HCT116 (cell line): Measurements from ENCODE around the gene APOD. TPM values are rescaled to one million over a fixed set of nuclear protein-coding genes. Genes with fewer than 3 reads are reported as not detected.

Experiments
- ATAC-seq: fragments of 200-7000 bp; cut with Tn5 transposase; 2 replicates; pipeline ENCODE4 v1.9.1; 2020; ENCODE audit warnings: mild to moderate bottlenecking, moderate library complexity
- BruUV-seq: library from RNA; stranded (reverse); fragments of 400-500 nt; replicated peaks from 2 replicates; lab custom pipeline; 2021; lab: Mats Ljungman, UMichigan
- CTCF ChIA-PET: fragments of 300-600 bp; sonication (Branson Sonifier 250); formaldehyde crosslinking; loops from one replicate; lab custom pipeline; 2021; ENCODE audit warnings: antibody characterized with exemption; lab: Charles Lee
- POLR2A ChIA-PET: fragments of 300-600, 350-600 bp; sonication (Branson Sonifier 250); formaldehyde crosslinking; loops from one replicate; lab custom pipeline; 2021; ENCODE audit warnings: antibody characterized with exemption; lab: Charles Lee
- RAD21 ChIA-PET, 2 experiments: fragments of 300-600 bp; sonication (Branson Sonifier 250); formaldehyde crosslinking; loops; one replicate each; lab custom pipeline; 2023; ENCODE audit warnings: low total read pairs in 2 of 2; ENCODE audit not compliant: uncharacterized antibody in 2 of 2, unreplicated experiment in 2 of 2, low non-redundant PET in 1 of 2; lab: Charles Lee
- DNase-seq: peaks from one replicate; pipeline ENCODE4 v3.0.0-alpha.2; 2010; ENCODE audit warnings: low read depth, low spot score
- H2AFZ ChIP-seq: fragments of 200-600 bp; shearing (Covaris generic), sonication (generic); 2 replicates; pipeline ENCODE4 v1.6.1; 2017; ENCODE audit warnings: low read depth, mixed run types, mixed read lengths, antibody characterized with exemption, low read length; ENCODE audit not compliant: poor library complexity, severe bottlenecking
- H3K27ac ChIP-seq: 2 replicates; pipeline ENCODE4 v1.5.1; 2012; ENCODE audit warnings: low read depth, low read length
- H3K27me3 ChIP-seq: fragments of 200-600 bp; sonication (generic); 2 replicates; pipeline ENCODE4 v1.6.1; 2016; ENCODE audit warnings: mixed run types, low read length, mixed read lengths; ENCODE audit not compliant: insufficient read depth
- H3K36me3 ChIP-seq, 2 experiments: fragments of 200-500 bp in 1 of 2; fragments of 200-600 bp in 1 of 2; sonication (Bioruptor generic) in 1 of 2; sonication (generic) in 1 of 2; 2 replicates each; pipeline versions ENCODE4 v1.5.1 to v1.6.1; 2014 to 2016; ENCODE audit warnings: low read length in 2 of 2, inconsistent platforms in 1 of 2, mixed read lengths in 1 of 2, mixed run types in 1 of 2; ENCODE audit not compliant: insufficient read depth in 2 of 2, control insufficient read depth in 1 of 2
- H3K4me1 ChIP-seq, 2 experiments: fragments of 200-600 bp in 1 of 2; sonication (generic) in 1 of 2; 2 replicates each; pipeline versions ENCODE4 v1.5.1 to v1.6.1; 2012 to 2017; ENCODE audit warnings: low read length in 2 of 2, inconsistent platforms in 1 of 2, mild to moderate bottlenecking in 1 of 2, mixed read lengths in 1 of 2, mixed run types in 1 of 2, moderate library complexity in 1 of 2; ENCODE audit not compliant: insufficient read depth in 2 of 2, control insufficient read depth in 1 of 2
- H3K4me2 ChIP-seq: fragments of 200-600 bp; sonication (generic); 2 replicates; pipeline ENCODE4 v1.6.1; 2017; ENCODE audit warnings: mixed run types, low read length, mixed read lengths
- H3K4me3 ChIP-seq, 2 experiments: fragments of 200-600 bp in 1 of 2; sonication (generic) in 1 of 2; replicated peaks in 1 of 2; 2 replicates each; pipeline ENCODE4 v1.5.1; 2011 to 2016; ENCODE audit warnings: low read length in 2 of 2, control low read depth in 1 of 2, low read depth in 1 of 2, mild to moderate bottlenecking in 1 of 2, mixed read lengths in 1 of 2, mixed run types in 1 of 2
- H3K79me2 ChIP-seq: fragments of 200-600 bp; sonication (generic); 2 replicates; pipeline ENCODE4 v1.6.1; 2017; ENCODE audit warnings: mild to moderate bottlenecking, mixed run types, low read length, moderate library complexity, mixed read lengths; ENCODE audit not compliant: insufficient read depth
- H3K9ac ChIP-seq: fragments of 200-600 bp; sonication (generic); 2 replicates; pipeline ENCODE4 v1.6.1; 2016; ENCODE audit warnings: low read length, mixed read lengths
- H3K9me2 ChIP-seq: fragments of 200-600 bp; sonication (generic), shearing (Covaris generic); 2 replicates; pipeline ENCODE4 v1.6.1; 2017; ENCODE audit warnings: mixed run types, mild to moderate bottlenecking, moderate library complexity; ENCODE audit not compliant: insufficient read depth
- H3K9me3 ChIP-seq, 2 experiments: fragments of 200-500 bp in 1 of 2; fragments of 200-600 bp in 1 of 2; sonication (Bioruptor generic) in 1 of 2; sonication (generic) in 1 of 2; 2 replicates each; pipeline ENCODE4 v1.6.1; 2014 to 2017; ENCODE audit warnings: low read length in 2 of 2, mixed read lengths in 2 of 2, inconsistent platforms in 1 of 2, low read depth in 1 of 2, mild to moderate bottlenecking in 1 of 2, mixed run types in 1 of 2, moderate library complexity in 1 of 2; ENCODE audit not compliant: control insufficient read depth in 1 of 2, insufficient read depth in 1 of 2
- H4K20me1 ChIP-seq: fragments of 200-600 bp; sonication (generic), shearing (Covaris generic); 2 replicates; pipeline ENCODE4 v1.6.1; 2017; ENCODE audit warnings: mixed run types, mild to moderate bottlenecking, moderate library complexity; ENCODE audit not compliant: insufficient read depth
- ATF3 ChIP-seq: IDR thresholded peaks from 2 replicates; pipeline ENCODE4 v1.6.1; 2012
- CBX3 ChIP-seq: IDR thresholded peaks from 2 replicates; pipeline ENCODE4 v1.6.1; 2012; ENCODE audit warnings: low read depth
- CEBPB ChIP-seq: IDR thresholded peaks from 2 replicates; pipeline ENCODE4 v1.6.1; 2012; ENCODE audit warnings: low read depth
- EGR1 ChIP-seq: IDR thresholded peaks from 2 replicates; pipeline ENCODE4 v1.6.1; 2012; ENCODE audit warnings: low read depth
- ELF1 ChIP-seq: IDR thresholded peaks from 2 replicates; pipeline ENCODE4 v1.6.1; 2012; ENCODE audit warnings: low read depth, borderline replicate concordance
- EZH2 ChIP-seq: fragments of 200-600 bp; sonication (generic); IDR thresholded peaks from 2 replicates; pipeline ENCODE4 v1.6.1; 2017; ENCODE audit warnings: antibody characterized with exemption, mixed run types
- EZH2phosphoT487 ChIP-seq: fragments of 200-600 bp; IDR thresholded peaks from 2 replicates; pipeline ENCODE4 v1.6.1; 2018; ENCODE audit warnings: antibody characterized with exemption, borderline replicate concordance
- FOSL1 ChIP-seq: IDR thresholded peaks from 2 replicates; pipeline ENCODE4 v1.6.1; 2012; ENCODE audit warnings: low read depth
- JUND ChIP-seq: IDR thresholded peaks from 2 replicates; pipeline ENCODE4 v1.6.1; 2012
- MAX ChIP-seq: IDR thresholded peaks from 2 replicates; pipeline ENCODE4 v1.6.1; 2012
- POLR2A ChIP-seq: IDR thresholded peaks from 2 replicates; pipeline ENCODE4 v1.7.0; 2011; ENCODE audit warnings: borderline replicate concordance; ENCODE audit not compliant: insufficient read depth, insufficient read length; ENCODE audit errors: extremely low read depth
- RAD21 ChIP-seq: IDR thresholded peaks from 2 replicates; pipeline ENCODE4 v1.6.1; 2012; ENCODE audit warnings: low read depth, mild to moderate bottlenecking
- REST ChIP-seq: IDR thresholded peaks from 2 replicates; pipeline ENCODE4 v1.6.1; 2012; ENCODE audit warnings: low read depth
- SIN3A ChIP-seq: IDR thresholded peaks from 2 replicates; pipeline ENCODE4 v1.6.1; 2012; ENCODE audit warnings: low read depth
- SP1 ChIP-seq: IDR thresholded peaks from 2 replicates; pipeline ENCODE4 v1.6.1; 2012; ENCODE audit warnings: low read depth
- TCF7L2 ChIP-seq: IDR thresholded peaks from 2 replicates; pipeline ENCODE4 v1.7.0; 2011; ENCODE audit warnings: borderline replicate concordance, inconsistent platforms; ENCODE audit not compliant: insufficient read depth, insufficient read length; ENCODE audit errors: extremely low read depth
- YY1 ChIP-seq: IDR thresholded peaks from 2 replicates; pipeline ENCODE4 v1.6.1; 2011; ENCODE audit warnings: low read length, low read depth, moderate library complexity, mild to moderate bottlenecking; ENCODE audit not compliant: insufficient replicate concordance; ENCODE audit errors: extremely low read depth
- ZBTB33 ChIP-seq: IDR thresholded peaks from 2 replicates; pipeline ENCODE4 v1.6.1; 2011; ENCODE audit warnings: mild to moderate bottlenecking, low read length, moderate library complexity; ENCODE audit not compliant: insufficient replicate concordance; ENCODE audit errors: extremely low read depth
- ZFX ChIP-seq: fragments of 450-650 bp; IDR thresholded peaks from 2 replicates; pipeline ENCODE4 v1.6.1; 2017
- ZNF274 ChIP-seq: fragments of 200-500 bp; sonication (Bioruptor generic); IDR thresholded peaks from 2 replicates; pipeline ENCODE4 v1.6.1; 2014; ENCODE audit warnings: mild to moderate bottlenecking, low read depth, low read length, inconsistent platforms
- intact Hi-C: fragments of 100-400 bp; cut with micrococcal nuclease; formaldehyde crosslinking; loops from 2 replicates; pipeline ENCODE4 v1.10.0; 2022
- total RNA-seq: library from RNA; stranded (reverse); gene quantifications from one replicate; pipeline ENCODE4 v1.2.1, GENCODE V29; 2021; ENCODE audit not compliant: unreplicated experiment

The APOD gene
- total RNA-seq, 1 experiment from 2014 or later, result 0.76 TPM

- Histone ChIP-seq H3K79me2 (no peaks in the 10 kb centered on the region), H4K20me1 (no peaks in the 10 kb centered on the region), H3K9ac (no peak overlapping the region), H3K27ac (no peak overlapping the region), H3K27me3 (no peaks in the 10 kb centered on the region), H3K9me3 (no peaks in the 10 kb centered on the region; a peak in 1 of 4 replicates), H3K36me3 (no peaks in the 10 kb centered on the region), H3K9me2 (no peaks in the 10 kb centered on the region), H3K4me3 (no peak overlapping the region), H2AFZ (no peak overlapping the region), H3K4me2 (no peak overlapping the region)
- ChIA-PET RAD21 (no interaction called here), CTCF (no interaction called here)
- DNase-seq (no peak), ATAC-seq (no peak)
- intact Hi-C loops, result no loop called here
- TF ChIP-seq EZH2, result no peak
- TF ChIP-seq SP1, result no peak
- TF ChIP-seq CEBPB, result no peak
- no peak for TF ChIP-seq EZH2phosphoT487
- TF ChIP-seq ELF1, result no peak
- TF ChIP-seq EGR1, result no peak
- TF ChIP-seq REST, result no peak
- TF ChIP-seq SIN3A, result no peak
- TF ChIP-seq POLR2A, result no peak
- TF ChIP-seq ZFX, result no peak
- no peak for TF ChIP-seq YY1
- TF ChIP-seq MAX, result no peak
- TF ChIP-seq JUND, result no peak
- TF ChIP-seq CBX3, result no peak
- no peak for TF ChIP-seq TCF7L2
- no peak for TF ChIP-seq ZBTB33
- TF ChIP-seq ZNF274, result no peak
- TF ChIP-seq ATF3, result no peak
- TF ChIP-seq RAD21, result no peak
- no peak for TF ChIP-seq FOSL1
- TF ChIP-seq, all 23 proteins: peak for 0
- no peaks in the 10 kb centered on the region for H3K4me1 ChIP-seq
- BruUV-seq, result no TSS peak
- POLR2A ChIA-PET, result no interaction called here
These were observed 8.1 kb upstream of the APOD start for GRCh38 chr3:195591852-195592251.
